Activated CD4-positive, CD25-positive, alpha-beta regulatory T cell treated with anti-CD3 and anti-CD28 coated beads, Interleukin-2, amount 50 U/mL, for 24 hours (primary cell): ENCODE data around the gene MIB1.

Experiments
- ATAC-seq, 2 donors: fragments of 150-1000 bp; cut with Tn5 transposase; one replicate each; pipeline ENCODE4 v1.10.0; 2021; ENCODE audit warnings: mild to moderate bottlenecking in 1 of 2, moderate library complexity in 1 of 2

MIB1 gene

DNA sequence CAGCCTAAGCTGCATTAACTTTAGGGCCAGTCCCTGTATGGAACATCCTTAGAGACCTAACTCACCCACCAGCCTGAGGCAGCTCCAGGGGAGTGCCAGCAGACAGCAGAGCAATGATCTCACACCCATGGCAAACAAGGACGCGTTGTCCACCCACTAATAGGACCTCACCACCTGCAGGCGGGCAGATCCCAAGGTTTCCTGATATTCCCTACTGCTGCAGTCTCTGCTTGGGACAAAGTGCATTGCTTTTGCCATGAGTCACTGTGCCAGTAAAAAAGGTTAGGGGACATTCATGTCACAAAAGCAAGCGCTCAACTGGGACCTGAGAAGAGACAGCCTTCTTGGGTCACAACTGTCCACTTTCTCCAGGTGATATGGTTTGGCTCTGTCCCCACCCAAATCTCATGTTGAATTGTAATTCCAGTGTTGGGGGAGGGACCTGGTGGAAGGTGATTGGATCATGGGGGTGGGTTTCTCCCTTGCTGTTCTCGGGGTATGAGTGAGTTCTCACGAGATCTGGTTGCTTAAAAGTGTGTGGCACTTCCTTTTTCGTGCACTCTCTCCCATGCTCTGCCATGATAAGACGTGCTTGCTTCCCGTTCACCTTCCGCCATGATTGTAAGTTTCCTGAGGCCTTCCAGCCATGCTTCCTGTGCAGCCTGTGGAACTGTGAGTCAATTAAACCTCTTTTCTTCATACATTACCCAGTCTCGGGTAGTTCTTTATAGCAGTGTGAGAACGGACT lies 160.2 kb downstream of the MIB1 start:
- no peak for ATAC-seq

DNA sequence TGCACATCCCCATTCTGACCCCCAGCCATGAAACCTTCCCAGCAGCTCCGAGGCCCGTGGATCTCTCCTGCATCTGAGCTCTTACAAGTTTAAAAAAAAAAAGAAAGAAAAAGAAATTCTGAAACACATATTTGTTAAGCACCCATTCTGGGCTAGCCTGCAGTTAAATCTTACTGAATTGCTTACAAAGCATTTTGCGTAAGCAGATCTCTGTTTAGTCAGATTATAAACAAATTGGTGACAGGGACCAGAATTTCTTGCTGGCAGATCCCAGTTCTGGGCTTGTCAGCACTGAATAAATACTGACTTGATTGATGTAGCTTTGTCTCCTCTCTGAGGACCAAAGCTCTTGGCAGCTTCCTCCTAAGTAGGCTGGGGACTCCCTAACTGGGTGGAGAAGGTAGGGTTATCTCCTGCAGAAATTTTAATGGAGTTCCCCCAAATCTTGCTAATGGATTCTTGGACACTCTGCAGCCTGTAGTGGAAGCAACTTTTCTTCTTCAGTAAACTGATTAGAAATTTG lies 160.9 kb downstream of the MIB1 start:
- no peak for ATAC-seq

DNA sequence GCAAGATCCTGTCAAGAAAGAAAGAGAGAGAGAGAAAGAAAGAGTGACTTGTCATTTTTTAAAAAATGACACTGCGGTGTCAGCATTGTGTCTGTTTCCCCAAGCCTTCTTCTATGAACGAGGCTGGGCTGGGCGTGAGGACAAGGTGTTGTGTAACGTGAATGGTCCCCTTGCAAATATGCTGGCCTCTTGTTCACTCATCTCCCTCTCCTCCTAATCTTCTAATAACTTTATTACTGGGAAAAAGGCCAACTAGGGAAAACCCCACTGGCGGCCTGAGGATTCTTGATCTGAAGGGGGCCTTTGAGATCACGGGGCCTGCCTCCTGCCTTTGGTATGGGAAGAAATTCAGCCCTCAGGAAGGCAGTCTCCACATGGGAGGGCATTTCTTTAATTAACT lies 163.1 kb downstream of the MIB1 start:
- ATAC-seq, result no peak

DNA sequence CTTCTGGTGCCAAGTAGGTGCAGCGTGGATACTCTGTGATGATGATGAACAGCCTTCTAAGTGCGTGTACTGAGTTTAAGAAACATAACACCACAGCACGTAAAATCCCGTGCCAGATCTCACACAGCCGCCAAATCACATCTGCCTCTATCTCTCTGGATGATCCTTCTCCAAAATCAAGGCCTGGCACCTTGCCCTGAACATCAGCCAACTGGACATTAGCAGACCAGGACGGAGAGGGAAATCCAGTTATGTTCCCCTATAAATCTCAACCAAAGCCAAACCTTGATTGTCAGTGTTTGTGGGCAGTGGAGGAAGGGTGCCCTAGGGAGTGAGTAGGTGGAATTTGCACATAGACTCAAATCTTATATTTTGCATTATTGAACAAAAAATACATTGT lies 164.3 kb downstream of the MIB1 start:
- no peak for ATAC-seq

DNA sequence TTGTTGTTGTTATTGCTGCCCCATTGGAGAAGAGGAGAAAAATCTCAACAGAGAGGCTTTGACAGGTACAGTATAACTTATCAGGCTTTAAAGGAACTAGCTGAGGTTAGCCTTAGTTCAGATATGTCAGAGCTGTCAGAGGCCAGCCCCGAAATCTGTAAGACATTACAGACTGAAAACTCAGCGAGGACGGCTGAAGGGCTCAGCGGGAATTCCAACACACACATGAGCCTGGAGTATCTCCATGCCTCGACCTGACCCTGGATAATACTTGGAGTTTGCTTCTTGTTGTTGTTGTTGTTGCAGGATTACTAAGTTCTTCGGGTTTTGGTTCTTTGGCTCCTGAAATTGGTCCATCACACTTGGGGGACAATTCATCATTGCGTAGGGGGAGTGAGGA lies 166.9 kb downstream of the MIB1 start:
- ATAC-seq, result no peak

- ATAC-seq, result no peak
Observed at GRCh38 chr18:21908711-21909110, 168.1 kb downstream of the MIB1 start.

DNA sequence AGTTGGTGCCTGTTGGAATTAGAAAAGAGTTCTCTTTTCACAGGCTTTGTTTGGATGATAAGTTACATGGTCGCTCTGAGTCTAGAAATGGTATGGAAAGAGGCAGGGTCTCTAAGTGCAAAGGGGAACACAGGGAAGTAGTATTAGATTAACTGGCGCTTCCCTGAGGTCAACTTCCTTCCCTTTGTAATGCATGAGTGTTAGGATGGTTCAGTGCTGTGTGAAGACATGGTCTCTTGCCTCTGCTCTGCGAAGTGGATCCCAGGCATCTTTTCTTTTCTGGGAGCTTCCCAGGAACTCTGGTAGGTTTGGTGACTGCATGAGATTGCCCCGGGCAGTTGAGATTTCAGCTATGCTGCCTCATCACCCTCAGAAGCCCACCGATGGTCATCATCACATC lies 170.3 kb downstream of the MIB1 start:
- no peak for ATAC-seq

DNA sequence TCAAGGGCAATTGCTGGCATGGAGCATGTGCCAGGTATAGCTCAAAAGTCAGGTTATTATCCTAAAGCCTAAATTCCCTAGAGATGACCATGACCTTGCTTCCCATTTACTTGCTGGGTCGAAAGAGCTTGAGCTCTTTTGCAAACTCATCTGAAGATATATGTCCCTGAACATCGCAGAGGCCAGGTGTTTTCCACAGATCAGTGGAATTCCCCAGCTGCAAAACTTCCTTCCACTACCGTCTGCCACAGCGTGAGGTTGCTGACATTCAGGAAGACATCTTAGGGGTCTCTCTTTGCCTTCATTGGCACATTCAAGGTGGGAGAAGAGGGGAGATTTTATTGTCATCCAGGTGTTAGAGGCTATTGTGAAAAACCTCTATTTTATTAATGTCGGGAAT lies 171.0 kb downstream of the MIB1 start:
- ATAC-seq, result no peak

DNA sequence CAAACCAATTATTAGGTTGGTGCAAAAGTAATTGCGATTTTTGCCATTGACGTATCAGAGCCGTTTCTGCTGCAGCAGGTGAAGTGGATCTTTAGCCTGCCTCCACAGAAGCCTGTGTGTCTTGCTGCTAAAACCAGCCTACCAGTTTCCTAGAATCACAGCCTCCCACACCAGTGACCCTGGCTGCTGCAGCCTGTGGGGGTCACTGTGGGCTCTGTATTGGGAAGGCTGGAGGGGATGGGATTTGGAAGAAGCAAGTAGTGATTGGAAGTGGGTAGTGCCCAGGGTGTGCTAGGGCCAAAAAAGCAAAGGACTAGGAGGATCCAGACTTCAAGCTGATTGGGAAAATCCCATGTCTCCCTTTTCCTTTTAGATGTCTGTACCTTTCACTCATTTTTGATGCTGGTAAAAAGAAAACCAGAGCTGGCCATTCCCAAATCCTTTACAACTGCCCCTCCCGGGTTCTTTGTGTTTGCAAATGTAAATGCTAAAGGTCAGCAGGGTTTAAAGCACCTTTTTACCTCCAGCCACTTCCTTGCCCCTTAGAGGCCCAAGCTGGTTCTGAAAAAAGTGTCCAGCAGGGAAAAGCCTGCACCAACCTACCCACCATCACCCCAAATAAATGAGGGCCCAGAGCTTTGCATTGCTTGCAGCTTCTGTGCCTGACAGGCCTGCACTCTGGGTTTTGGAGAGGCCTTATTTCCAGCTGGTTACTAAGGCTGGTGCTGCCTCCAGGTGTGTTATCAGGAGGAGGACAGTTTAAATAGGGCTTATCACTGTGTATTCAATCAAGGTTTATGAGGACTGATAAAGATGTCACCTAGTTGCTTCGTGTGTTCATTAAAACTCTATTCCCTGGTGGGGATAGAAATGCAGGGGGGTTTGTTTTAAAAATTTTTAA lies 172.0 kb downstream of the MIB1 start:
- ATAC-seq, result no peak

DNA sequence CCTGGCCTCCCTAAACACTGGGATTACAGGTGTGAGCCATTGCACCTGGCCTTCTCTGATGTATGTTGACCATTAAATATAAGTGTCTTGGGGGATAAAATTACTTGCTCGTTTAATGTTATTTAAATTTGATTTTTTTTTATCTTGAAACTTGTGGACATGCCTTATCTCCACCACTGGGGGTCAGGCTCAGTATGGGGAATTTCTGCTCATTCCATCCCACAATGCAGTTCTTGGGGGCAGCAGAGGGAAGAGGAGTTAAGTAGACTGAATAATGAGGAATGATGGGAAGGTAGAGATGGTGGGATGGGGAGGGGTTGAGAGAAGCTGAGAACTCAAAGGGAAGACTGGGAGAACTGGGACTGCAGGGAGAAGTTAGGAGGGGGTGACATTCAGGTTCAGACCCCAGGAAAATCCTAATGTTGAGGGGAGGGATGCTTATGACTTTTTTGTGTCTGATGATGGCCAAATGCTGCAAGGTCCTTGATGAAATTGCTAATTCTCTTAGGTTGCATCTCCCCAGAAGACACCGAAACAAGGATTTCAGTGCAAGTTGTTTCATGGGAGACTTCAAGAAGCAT lies 174.2 kb downstream of the MIB1 start:
- ATAC-seq, result no peak

- ATAC-seq, result no peak
Observed at GRCh38 chr18:21915546-21915945, 175.0 kb downstream of the MIB1 start.

DNA sequence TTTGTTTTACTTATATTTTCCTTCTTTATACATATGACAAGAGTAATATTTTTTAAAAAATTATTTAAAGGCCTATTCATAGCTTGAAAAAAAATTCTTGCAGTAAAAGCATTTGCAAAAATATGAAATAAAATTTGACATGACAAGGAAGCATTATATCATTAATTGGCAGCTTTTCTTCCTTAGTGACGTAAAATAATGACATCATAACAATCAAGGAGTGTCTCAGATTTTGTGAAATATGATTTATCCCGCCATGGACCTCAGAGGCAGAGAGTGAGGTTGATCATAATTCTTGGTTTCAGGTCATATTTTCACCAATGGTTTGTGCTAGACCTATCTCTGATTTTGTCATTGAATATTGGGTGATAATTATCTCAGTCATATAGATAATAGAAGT lies 176.0 kb downstream of the MIB1 start:
- no peak for ATAC-seq

GRCh38 chr18:21918693-21919092 lies 178.1 kb downstream of the MIB1 start:
- ATAC-seq, result no peak
